GM12878 (cell line): ENCODE results near the gene GPR108. TPM values are rescaled to one million over a fixed set of nuclear protein-coding genes. Genes with fewer than 3 reads are reported as not detected.

Source experiments
- ATAC-seq: fragments of 200-7000 bp; cut with Tn5 transposase; 3 replicates; pipeline ENCODE4 v1.9.1; 2020; ENCODE audit warnings: mild to moderate bottlenecking, moderate library complexity
- BruUV-seq: library from RNA; stranded (reverse); fragments of 400-500 nt; replicated peaks from 2 replicates; lab custom pipeline; 2021; lab: Mats Ljungman, UMichigan
- CTCF ChIA-PET: fragments of 300-600 bp; sonication (Branson Sonifier 250); formaldehyde crosslinking; extraction: SDS; loops from one replicate; lab custom pipeline; 2021; ENCODE audit warnings: inconsistent platforms; lab: Yijun Ruan, JAX
- POLR2A ChIA-PET: fragments of 350-600 bp; formaldehyde crosslinking; extraction: SDS; loops from one replicate; lab custom pipeline; 2021; ENCODE audit warnings: inconsistent platforms; lab: Charles Lee
- RAD21 ChIA-PET: fragments of 300-600 bp; sonication (Branson Sonifier 250); formaldehyde crosslinking; loops from one replicate; lab custom pipeline; 2023; ENCODE audit warnings: antibody characterized with exemption; ENCODE audit not compliant: unreplicated experiment; lab: Charles Lee
- SMC1A ChIA-PET: fragments of 300-600 bp; sonication (Branson Sonifier 250); formaldehyde crosslinking; loops from one replicate; lab custom pipeline; 2023; ENCODE audit not compliant: unreplicated experiment, uncharacterized antibody; lab: Charles Lee
- DNase-seq: peaks from one replicate; pipeline ENCODE4 v3.0.0-alpha.2; 2011; ENCODE audit warnings: low read depth, low spot score
- FAIRE-seq: peaks from 3 replicates; lab custom pipeline; 2011; peaks lifted over from hg19 to GRCh38; lab: Jason Lieb, UNC
- H2AFZ ChIP-seq: 2 replicates; pipeline ENCODE4 v1.6.0; 2011; ENCODE audit warnings: low read depth, low read length, control low read depth; ENCODE audit not compliant: control insufficient read depth
- H3K27ac ChIP-seq: 2 replicates; pipeline ENCODE4 v1.5.1; 2011; ENCODE audit warnings: control low read depth; ENCODE audit not compliant: control insufficient read depth, insufficient read depth
- H3K27me3 ChIP-seq, 2 experiments: replicated peaks in 1 of 2; 2 replicates each; pipeline versions ENCODE4 v1.6.0 to v1.6.1; 2011; ENCODE audit warnings: low read length in 1 of 2; ENCODE audit not compliant: control insufficient read depth in 2 of 2, insufficient read depth in 2 of 2
- H3K36me3 ChIP-seq, 2 experiments: 2 replicates each; pipeline ENCODE4 v1.5.1; 2011; ENCODE audit warnings: low read length in 1 of 2; ENCODE audit not compliant: control insufficient read depth in 2 of 2, insufficient read depth in 2 of 2
- H3K4me1 ChIP-seq: 2 replicates; pipeline ENCODE4 v1.6.1; 2011; ENCODE audit warnings: mild to moderate bottlenecking, low read length, moderate library complexity, mixed read lengths; ENCODE audit not compliant: control insufficient read depth, insufficient read depth
- H3K4me2 ChIP-seq: 2 replicates; pipeline ENCODE4 v1.6.0; 2011; ENCODE audit warnings: control low read depth; ENCODE audit not compliant: control insufficient read depth, insufficient read depth
- H3K4me3 ChIP-seq: fragments of 200-600 bp; sonication (generic); 2 replicates; pipeline ENCODE4 v1.5.1; 2016
- H3K79me2 ChIP-seq: 2 replicates; pipeline ENCODE4 v1.6.0; 2011; ENCODE audit warnings: low read length; ENCODE audit not compliant: control insufficient read depth, insufficient read depth
- H3K9ac ChIP-seq: 2 replicates; pipeline ENCODE4 v1.8.0; 2011; ENCODE audit warnings: low read length, control low read depth, mixed read lengths; ENCODE audit not compliant: control insufficient read depth, insufficient read depth
- H3K9me3 ChIP-seq: replicated peaks from 3 replicates; pipeline ENCODE4 v1.5.1; 2011; ENCODE audit warnings: mild to moderate bottlenecking, low read length; ENCODE audit not compliant: control insufficient read depth, insufficient read depth
- H4K20me1 ChIP-seq: 2 replicates; pipeline ENCODE4 v1.6.0; 2011; ENCODE audit not compliant: control insufficient read depth, insufficient read depth
- BHLHE40 ChIP-seq, 2 experiments: fragments of 450-650 bp in 1 of 2; IDR thresholded peaks; 2 replicates each; pipeline ENCODE4 v1.6.1; 2011 to 2017; ENCODE audit warnings: low read depth in 2 of 2, borderline replicate concordance in 1 of 2, improper control_type of control experiment in 1 of 2, low read length in 1 of 2, mild to moderate bottlenecking in 1 of 2
- EGR1 ChIP-seq, 2 experiments: IDR thresholded peaks; 1 replicate in 1 of 2; 2 replicates in 1 of 2; pipeline ENCODE4 v1.6.1; 2011 to 2012; ENCODE audit warnings: low read depth in 2 of 2, low read length in 2 of 2, borderline replicate concordance in 1 of 2, mild to moderate bottlenecking in 1 of 2, moderate library complexity in 1 of 2
- ELK1 ChIP-seq: IDR thresholded peaks from 2 replicates; pipeline ENCODE4 v1.6.1; 2012; ENCODE audit warnings: low read depth, low read length, improper control_type of control experiment
- HCFC1 ChIP-seq: fragments of 150-350 bp; IDR thresholded peaks from 2 replicates; pipeline ENCODE4 v1.6.1; 2014; ENCODE audit warnings: low read length
- RUNX3 ChIP-seq: IDR thresholded peaks from 2 replicates; pipeline ENCODE4 v1.6.1; 2012; ENCODE audit warnings: low read length, inconsistent platforms
- SMAD1 ChIP-seq: fragments of 450-650 bp; IDR thresholded peaks from 2 replicates; pipeline ENCODE4 v1.6.1; 2018; ENCODE audit warnings: mild to moderate bottlenecking, low read depth; ENCODE audit not compliant: partially characterized antibody
- TARDBP ChIP-seq: IDR thresholded peaks from 2 replicates; pipeline ENCODE4 v1.6.1; 2016; ENCODE audit warnings: borderline replicate concordance
- TCF3 ChIP-seq: IDR thresholded peaks from 2 replicates; pipeline ENCODE4 v1.6.1; 2012; ENCODE audit warnings: low read depth, mild to moderate bottlenecking, low read length, borderline replicate concordance; ENCODE audit not compliant: insufficient read depth
- USF1 ChIP-seq: IDR thresholded peaks from 2 replicates; pipeline ENCODE4 v1.6.1; 2011; ENCODE audit warnings: borderline replicate concordance, low read depth, mild to moderate bottlenecking, moderate library complexity, mixed read lengths, low read length; ENCODE audit not compliant: insufficient read depth; ENCODE audit errors: extremely low read length
- WGBS: methylation state at CpG from one replicate; pipeline ENCODE4 v1.1.6; 2016; ENCODE audit warnings: low lambda C conversion rate; ENCODE audit not compliant: insufficient replicate concordance, insufficient coverage; ENCODE audit errors: missing lambda C conversion rate; 5-methylcytosine and 5-hydroxymethylcytosine counted together
- in situ Hi-C: fragments of 300-500 bp; cut with MboI; formaldehyde crosslinking; loops from 9 replicates; pipeline ENCODE4 v1.14.3; 2018; ENCODE audit warnings: mixed read lengths
- intact Hi-C: fragments of 100-400 bp; cut with micrococcal nuclease; formaldehyde crosslinking; loops from one replicate; pipeline ENCODE4 v1.14.2; 2022; ENCODE audit not compliant: unreplicated experiment
- polyA plus RNA-seq, 11 experiments: library from polyadenylated mRNA; depleted of rRNA in 4 of 11; unstranded in 6 of 11; stranded (reverse) in 5 of 11; fragments of >200 nt; fragmentation: Nextera tagmentation in 4 of 11; fragmentation: Illumina TruSeq in 1 of 11; extraction: Ambion mirVana in 4 of 11; extraction: Trizol in 1 of 11; gene quantifications; 1 replicate in 1 of 11; 2 replicates in 10 of 11; pipeline versions ENCODE4 v1.2.1 to v1.2.3, GENCODE V29; 2011 to 2016; ENCODE audit warnings: inconsistent platforms in 2 of 11, missing spikeins in 2 of 11, low read depth in 1 of 11
- total RNA-seq, 4 experiments: library from RNA; depleted of rRNA in 3 of 4; stranded (reverse); fragments of >200 nt in 3 of 4; fragmentation: Illumina TruSeq in 1 of 4; extraction: Trizol in 1 of 4; gene quantifications; 2 replicates each; pipeline versions ENCODE4 v1.2.1 to v1.2.3, GENCODE V29; 2013 to 2021
- TF ChIP-seq, protein P1 (sequence below): IDR thresholded peaks from 2 replicates; pipeline ENCODE4 v1.6.1; 2012; ENCODE audit warnings: improper control_type of control experiment, low read depth, low read length; ENCODE audit not compliant: insufficient replicate concordance

GPR108 gene
- total and polyA plus RNA-seq, 10 of the 15 experiments (the other 5 are each of a cell fraction or from before 2014, with no cell fraction given), result 4.4 to 87.2 (median 57.1) TPM

DNA sequence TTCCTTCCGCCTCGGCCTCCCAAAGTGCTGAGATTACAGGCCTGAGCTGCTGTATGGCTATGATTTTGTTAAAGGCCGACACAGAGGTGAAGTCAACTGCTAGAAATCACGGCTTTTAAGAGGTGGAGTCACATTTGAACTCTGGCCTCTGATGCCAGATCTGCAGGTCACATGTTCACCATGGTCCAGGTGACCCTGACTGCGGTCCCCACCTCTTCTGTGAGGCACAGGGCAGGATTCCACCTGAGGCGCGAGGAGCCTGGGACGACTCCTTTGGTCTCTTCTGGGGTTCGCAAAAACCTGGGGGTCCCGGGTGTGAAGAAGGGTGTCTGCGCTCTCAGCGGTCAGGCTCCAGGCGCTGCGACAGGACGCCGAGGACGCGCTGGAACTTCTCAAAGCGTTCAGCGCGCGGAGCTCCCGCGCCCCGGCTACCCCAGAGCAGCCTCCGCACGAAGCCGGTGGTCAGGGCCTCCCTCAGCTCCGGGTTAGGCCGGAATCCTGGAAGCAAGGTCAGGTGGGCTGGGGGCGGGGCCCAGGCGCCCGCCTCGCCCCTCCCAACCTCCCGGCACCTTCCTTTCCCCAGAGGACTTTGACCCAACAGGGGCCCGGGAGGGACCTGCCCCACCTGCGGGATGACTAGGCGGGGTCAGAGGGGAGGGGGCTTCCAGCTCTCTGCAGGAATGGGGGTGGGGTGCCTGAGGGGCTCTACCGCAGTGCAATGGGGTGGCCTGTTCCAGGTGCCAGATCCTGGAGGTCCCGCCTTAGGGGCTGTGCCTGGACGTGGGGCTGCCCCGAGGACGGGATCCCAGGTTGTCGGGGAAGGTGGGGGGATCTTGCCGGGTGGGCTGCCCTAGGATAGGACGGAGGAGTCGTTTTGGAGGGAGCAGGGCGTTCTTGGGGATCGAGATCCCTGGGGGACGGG, 15.1 kb upstream of the GPR108 start:
- H2AFZ ChIP-seq, result peak overlapping the region; percentile 91
- no peaks in the 10 kb centered on the region for H3K9me3 ChIP-seq
- ATAC-seq (no peak), FAIRE-seq (no peak), DNase-seq (no peak)
- peak overlapping the region; percentile 48; the same call in 1 of the 2 replicates for H3K4me3 ChIP-seq
- intact Hi-C loops, result loop anchor here (5.0 kb wide), 2 partner anchors 110 to 120 kb away; no protein-coding TSS in a partner anchor
- TF ChIP-seq USF1, result no peak
- TF ChIP-seq TARDBP, result no peak
- no peak for TF ChIP-seq RUNX3
- no peak for TF ChIP-seq SMAD1
- TF ChIP-seq, protein P1, sequence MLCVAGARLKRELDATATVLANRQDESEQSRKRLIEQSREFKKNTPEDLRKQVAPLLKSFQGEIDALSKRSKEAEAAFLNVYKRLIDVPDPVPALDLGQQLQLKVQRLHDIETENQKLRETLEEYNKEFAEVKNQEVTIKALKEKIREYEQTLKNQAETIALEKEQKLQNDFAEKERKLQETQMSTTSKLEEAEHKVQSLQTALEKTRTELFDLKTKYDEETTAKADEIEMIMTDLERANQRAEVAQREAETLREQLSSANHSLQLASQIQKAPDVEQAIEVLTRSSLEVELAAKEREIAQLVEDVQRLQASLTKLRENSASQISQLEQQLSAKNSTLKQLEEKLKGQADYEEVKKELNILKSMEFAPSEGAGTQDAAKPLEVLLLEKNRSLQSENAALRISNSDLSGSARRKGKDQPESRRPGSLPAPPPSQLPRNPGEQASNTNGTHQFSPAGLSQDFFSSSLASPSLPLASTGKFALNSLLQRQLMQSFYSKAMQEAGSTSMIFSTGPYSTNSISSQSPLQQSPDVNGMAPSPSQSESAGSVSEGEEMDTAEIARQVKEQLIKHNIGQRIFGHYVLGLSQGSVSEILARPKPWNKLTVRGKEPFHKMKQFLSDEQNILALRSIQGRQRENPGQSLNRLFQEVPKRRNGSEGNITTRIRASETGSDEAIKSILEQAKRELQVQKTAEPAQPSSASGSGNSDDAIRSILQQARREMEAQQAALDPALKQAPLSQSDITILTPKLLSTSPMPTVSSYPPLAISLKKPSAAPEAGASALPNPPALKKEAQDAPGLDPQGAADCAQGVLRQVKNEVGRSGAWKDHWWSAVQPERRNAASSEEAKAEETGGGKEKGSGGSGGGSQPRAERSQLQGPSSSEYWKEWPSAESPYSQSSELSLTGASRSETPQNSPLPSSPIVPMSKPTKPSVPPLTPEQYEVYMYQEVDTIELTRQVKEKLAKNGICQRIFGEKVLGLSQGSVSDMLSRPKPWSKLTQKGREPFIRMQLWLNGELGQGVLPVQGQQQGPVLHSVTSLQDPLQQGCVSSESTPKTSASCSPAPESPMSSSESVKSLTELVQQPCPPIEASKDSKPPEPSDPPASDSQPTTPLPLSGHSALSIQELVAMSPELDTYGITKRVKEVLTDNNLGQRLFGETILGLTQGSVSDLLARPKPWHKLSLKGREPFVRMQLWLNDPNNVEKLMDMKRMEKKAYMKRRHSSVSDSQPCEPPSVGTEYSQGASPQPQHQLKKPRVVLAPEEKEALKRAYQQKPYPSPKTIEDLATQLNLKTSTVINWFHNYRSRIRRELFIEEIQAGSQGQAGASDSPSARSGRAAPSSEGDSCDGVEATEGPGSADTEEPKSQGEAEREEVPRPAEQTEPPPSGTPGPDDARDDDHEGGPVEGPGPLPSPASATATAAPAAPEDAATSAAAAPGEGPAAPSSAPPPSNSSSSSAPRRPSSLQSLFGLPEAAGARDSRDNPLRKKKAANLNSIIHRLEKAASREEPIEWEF, result no peak
- TF ChIP-seq TCF3, result no peak
- no peak for TF ChIP-seq BHLHE40 (IDR thresholded peaks at IDR 0.05; ENCODE audit: borderline replicate concordance in 1 of 2, low read depth in 2 of 2, low read length in 1 of 2)
- no peak for TF ChIP-seq HCFC1
- no peak for TF ChIP-seq EGR1 (IDR thresholded peaks at IDR 0.05; ENCODE audit: borderline replicate concordance in 1 of 2, low read depth in 2 of 2, low read length in 2 of 2)
- no peak for TF ChIP-seq ELK1
- BruUV-seq, result no TSS peak
- in situ Hi-C loops, result no loop called here
- 79% methylated on average over 28 of the region's 50 CpGs for WGBS
- H3K4me2 ChIP-seq, result peak overlapping the region; percentile 92
- H3K36me3 ChIP-seq, result peaks cover 9 to 13% of the 10 kb centered on the region in 2 experiments
- POLR2A ChIA-PET, result interaction anchor here (0.6 kb wide), 1 partner anchor 111 kb away, joined by 3 read pairs; no protein-coding TSS in a partner anchor
- H3K27me3 ChIP-seq, result no peaks in the 10 kb centered on the region
- H3K4me1 ChIP-seq, result peaks cover 17% of the 10 kb centered on the region
- RAD21 ChIA-PET, result interaction anchor here (0.6 to 1.0 kb wide), 4 partner anchors 14 to 252 kb away, joined by 3 to 6 read pairs (median 3); partner anchors contain the start of gene VAV1
- CTCF ChIA-PET, result interaction anchor here (0.9 to 1.4 kb wide), 2 partner anchors 14 to 222 kb away, joined by 4 to 7 read pairs; partner anchors contain the start of genes GPR108 and TNFSF9
- H3K27ac ChIP-seq, result peak overlapping the region; percentile 64
- no peaks in the 10 kb centered on the region; the same call in 1 of the 2 replicates for H3K79me2 ChIP-seq
- SMC1A ChIA-PET, result interaction anchor here (1.0 kb wide), 1 partner anchor 11 kb away, joined by 3 read pairs; no protein-coding TSS in a partner anchor
- no peaks in the 10 kb centered on the region for H4K20me1 ChIP-seq
- H3K9ac ChIP-seq, result peak overlapping the region; percentile 50; the same call in 1 of the 2 replicates
